Gastrocnemius medialis (tissue), 4 donors: Measurements from ENCODE around the gene CRYBG1.

ENCODE experiments used
- POLR2A ChIP-seq, 2 donors: fragments of 450-650 bp; IDR thresholded peaks; one replicate each; pipeline ENCODE4 v1.6.1; 2017; ENCODE audit warnings: antibody characterized with exemption in 2 of 2, mild to moderate bottlenecking in 2 of 2, moderate library complexity in 2 of 2
- TF ChIP-seq, protein P1 (sequence below), 5 experiments: fragments of 450-650 bp in 3 of 5; fragments of 200-600 bp in 2 of 5; sonication (generic) in 2 of 5; IDR thresholded peaks in 4 of 5; conservative IDR thresholded peaks in 1 of 5; 1 replicate in 4 of 5; 2 replicates in 1 of 5; pipeline ENCODE4 v1.5.1; 2016 to 2019; ENCODE audit warnings: antibody characterized with exemption in 5 of 5, mild to moderate bottlenecking in 3 of 5, moderate library complexity in 3 of 5

DNA sequence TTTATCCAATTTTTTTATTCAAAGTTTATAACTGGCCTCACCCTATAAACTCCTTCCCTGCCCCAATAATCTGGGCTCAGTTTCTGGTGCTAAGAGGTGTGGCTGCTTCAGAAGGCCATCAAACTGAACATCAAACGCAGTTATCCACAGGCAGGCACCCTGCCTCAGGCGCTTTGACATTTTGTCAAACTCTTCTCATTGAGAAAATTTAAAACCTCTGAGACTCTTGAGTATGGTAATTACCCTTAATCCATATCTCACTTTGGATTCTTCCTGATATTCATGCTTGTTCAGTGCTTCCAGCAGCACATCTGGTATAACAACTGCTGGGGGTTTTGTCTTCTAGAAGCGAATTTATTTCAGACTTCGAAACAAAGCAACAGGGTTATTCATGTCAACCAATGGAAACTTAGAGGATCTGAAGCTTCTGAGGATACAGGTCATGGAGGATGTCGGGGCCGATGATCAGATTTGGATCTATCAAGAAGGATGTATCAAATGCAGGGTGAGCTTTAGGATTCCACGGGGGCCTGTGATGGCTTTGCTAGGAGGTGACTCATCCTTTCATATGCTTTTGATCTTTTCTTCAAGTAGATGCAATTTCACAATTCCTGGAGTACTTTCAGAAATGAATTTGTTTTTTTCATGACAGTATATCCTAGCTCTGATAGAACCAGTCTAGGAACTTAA, 200.6 kb downstream of the CRYBG1 start:
- TF ChIP-seq, protein P1, sequence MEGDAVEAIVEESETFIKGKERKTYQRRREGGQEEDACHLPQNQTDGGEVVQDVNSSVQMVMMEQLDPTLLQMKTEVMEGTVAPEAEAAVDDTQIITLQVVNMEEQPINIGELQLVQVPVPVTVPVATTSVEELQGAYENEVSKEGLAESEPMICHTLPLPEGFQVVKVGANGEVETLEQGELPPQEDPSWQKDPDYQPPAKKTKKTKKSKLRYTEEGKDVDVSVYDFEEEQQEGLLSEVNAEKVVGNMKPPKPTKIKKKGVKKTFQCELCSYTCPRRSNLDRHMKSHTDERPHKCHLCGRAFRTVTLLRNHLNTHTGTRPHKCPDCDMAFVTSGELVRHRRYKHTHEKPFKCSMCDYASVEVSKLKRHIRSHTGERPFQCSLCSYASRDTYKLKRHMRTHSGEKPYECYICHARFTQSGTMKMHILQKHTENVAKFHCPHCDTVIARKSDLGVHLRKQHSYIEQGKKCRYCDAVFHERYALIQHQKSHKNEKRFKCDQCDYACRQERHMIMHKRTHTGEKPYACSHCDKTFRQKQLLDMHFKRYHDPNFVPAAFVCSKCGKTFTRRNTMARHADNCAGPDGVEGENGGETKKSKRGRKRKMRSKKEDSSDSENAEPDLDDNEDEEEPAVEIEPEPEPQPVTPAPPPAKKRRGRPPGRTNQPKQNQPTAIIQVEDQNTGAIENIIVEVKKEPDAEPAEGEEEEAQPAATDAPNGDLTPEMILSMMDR (IDR thresholded peaks at IDR 0.05 in 4 of 5, conservative IDR thresholded peaks at IDR 0.05 in 1 of 5) = no peak
- no peak for TF ChIP-seq POLR2A (IDR thresholded peaks at IDR 0.05)
